Measurements from ENCODE around the gene SERPINH1. TPM values are rescaled to one million over a fixed set of nuclear protein-coding genes. Genes with fewer than 3 reads are reported as not detected.

Gene SERPINH1
- total and polyA plus RNA-seq, 2 donors (not counting 1 experiment from before 2014, with no cell fraction given), result 3.0 to 5.7 TPM

- Mint-ChIP-seq H3K27me3 (peaks cover 17% of the 10 kb centered on the region), H3K4me3 (no peak overlapping the region), H3K4me1 (peaks cover 15% of the 10 kb centered on the region), H3K9me3 (ENCODE audit: insufficient read depth) (no peaks in the 10 kb centered on the region), H3K27ac (no peak overlapping the region)
- POLR2A ChIA-PET, result no interaction called here
- no peaks in the 10 kb centered on the region for H4K20me1 ChIP-seq (ENCODE audit: control insufficient read depth, insufficient read depth, low read length, poor library complexity, severe bottlenecking)
- intact Hi-C loops (cut with micrococcal nuclease), result no loop called here
- DNase-seq, result no peak
- no peak for TF ChIP-seq EZH2 (IDR thresholded peaks at IDR 0.05; ENCODE audit: borderline replicate concordance, insufficient read depth, low read depth, low read length, poor library complexity, severe bottlenecking)
- no peak for TF ChIP-seq CTCF (IDR thresholded peaks at IDR 0.05)
- H2AFZ ChIP-seq (ENCODE audit: insufficient read depth, low read depth, low read length, poor library complexity, severe bottlenecking), result no peak overlapping the region
- WGBS (ENCODE audit: insufficient coverage), result 71% methylated on average over 7 of the region's 7 CpGs
- H3K79me2 ChIP-seq (ENCODE audit: control insufficient read depth, insufficient read depth, low read length), result no peaks in the 10 kb centered on the region
- no peak overlapping the region for H3K27ac ChIP-seq (ENCODE audit: low read length in 2 of 2)
- no peaks in the 10 kb centered on the region for H3K27me3 ChIP-seq (replicated peaks in 1 of 4; ENCODE audit: control extremely low read depth in 1 of 4, control insufficient read depth in 3 of 4, insufficient read depth in 4 of 4, low read length in 3 of 4)
- no peak for ATAC-seq (ENCODE audit: low read depth)
- peaks cover 13 to 20% of the 10 kb centered on the region in 2 donors for H3K4me1 ChIP-seq (ENCODE audit: control insufficient read depth in 2 of 2, insufficient read depth in 2 of 2, low read length in 2 of 2)
- H3K4me3 ChIP-seq (ENCODE audit: control extremely low read depth in 1 of 5, extremely low read depth in 1 of 5, insufficient read depth in 1 of 5, low read depth in 2 of 5, low read length in 4 of 5), result no peak overlapping the region
- no peak overlapping the region for H3K9ac ChIP-seq (ENCODE audit: low read length)
- H3K36me3 ChIP-seq (replicated peaks in 1 of 2; ENCODE audit: control extremely low read depth in 1 of 2, control insufficient read depth in 1 of 2, extremely low read depth in 1 of 2, insufficient read depth in 2 of 2, low read length in 1 of 2), result no peaks in the 10 kb centered on the region
- no peaks in the 10 kb centered on the region for H3K9me3 ChIP-seq (ENCODE audit: control extremely low read depth in 1 of 3, control insufficient read depth in 2 of 3, insufficient read depth in 1 of 3, low read length in 2 of 3)
- CTCF ChIA-PET, result interaction anchor here (1.0 to 1.3 kb wide), 3 partner anchors 50 to 107 kb away, joined by 3 to 5 read pairs (median 4); no protein-coding TSS in a partner anchor
- no peak overlapping the region for H3K4me2 ChIP-seq (replicated peaks; ENCODE audit: low read depth, low read length, poor library complexity, severe bottlenecking)
These were observed 36.8 kb downstream of the SERPINH1 start for GRCh38 chr11:75598900-75599299.

- Histone ChIP-seq H3K4me2 (replicated peaks; ENCODE audit: low read depth, low read length, poor library complexity, severe bottlenecking) (no peak overlapping the region), H3K27ac (ENCODE audit: low read length in 2 of 2) (no peak overlapping the region), H3K79me2 (ENCODE audit: control insufficient read depth, insufficient read depth, low read length) (no peaks in the 10 kb centered on the region), H3K4me3 (ENCODE audit: control extremely low read depth in 1 of 5, extremely low read depth in 1 of 5, insufficient read depth in 1 of 5, low read depth in 2 of 5, low read length in 4 of 5) (no peak overlapping the region), H3K4me1 (ENCODE audit: control insufficient read depth in 2 of 2, insufficient read depth in 2 of 2, low read length in 2 of 2) (peaks cover 7 to 13% of the 10 kb centered on the region in 2 donors), H3K9ac (ENCODE audit: low read length) (no peak overlapping the region), H3K27me3 (replicated peaks in 1 of 4; ENCODE audit: control extremely low read depth in 1 of 4, control insufficient read depth in 3 of 4, insufficient read depth in 4 of 4, low read length in 3 of 4) (peaks cover 0 to 2% (median 0%) of the 10 kb centered on the region in 4 experiments), H4K20me1 (ENCODE audit: control insufficient read depth, insufficient read depth, low read length, poor library complexity, severe bottlenecking) (no peaks in the 10 kb centered on the region), H3K9me3 (ENCODE audit: control extremely low read depth in 1 of 3, control insufficient read depth in 2 of 3, insufficient read depth in 1 of 3, low read length in 2 of 3) (no peaks in the 10 kb centered on the region), H3K36me3 (replicated peaks in 1 of 2; ENCODE audit: control extremely low read depth in 1 of 2, control insufficient read depth in 1 of 2, extremely low read depth in 1 of 2, insufficient read depth in 2 of 2, low read length in 1 of 2) (no peaks in the 10 kb centered on the region), H2AFZ (ENCODE audit: insufficient read depth, low read depth, low read length, poor library complexity, severe bottlenecking) (no peak overlapping the region)
- H3K27ac Mint-ChIP-seq, result no peak overlapping the region
- TF ChIP-seq EZH2 (IDR thresholded peaks at IDR 0.05; ENCODE audit: borderline replicate concordance, insufficient read depth, low read depth, low read length, poor library complexity, severe bottlenecking), result no peak
- no peak for TF ChIP-seq CTCF (IDR thresholded peaks at IDR 0.05)
- H3K27me3 Mint-ChIP-seq, result peaks cover 29% of the 10 kb centered on the region
- ChIA-PET CTCF (no interaction called here), POLR2A (no interaction called here)
- H3K4me3 Mint-ChIP-seq, result no peak overlapping the region
- H3K4me1 Mint-ChIP-seq, result peaks cover 12% of the 10 kb centered on the region
- 95% methylated on average over 2 of the region's 3 CpGs for WGBS (ENCODE audit: insufficient coverage)
- ATAC-seq (ENCODE audit: low read depth) (no peak), DNase-seq (no peak)
- H3K9me3 Mint-ChIP-seq (ENCODE audit: insufficient read depth), result no peaks in the 10 kb centered on the region
- intact Hi-C loops (cut with micrococcal nuclease), result no loop called here
These were observed 38.3 kb downstream of the SERPINH1 start for GRCh38 chr11:75600356-75600755.
